ENCODE results near the gene CWC25. TPM values are rescaled to one million over a fixed set of nuclear protein-coding genes. Genes with fewer than 3 reads are reported as not detected.

Gene CWC25
- total and polyA plus RNA-seq, 2 of the 13 experiments (the other 11 are each of a cell fraction or from before 2014, with no cell fraction given), result 15.6 to 22.7 TPM

DNA sequence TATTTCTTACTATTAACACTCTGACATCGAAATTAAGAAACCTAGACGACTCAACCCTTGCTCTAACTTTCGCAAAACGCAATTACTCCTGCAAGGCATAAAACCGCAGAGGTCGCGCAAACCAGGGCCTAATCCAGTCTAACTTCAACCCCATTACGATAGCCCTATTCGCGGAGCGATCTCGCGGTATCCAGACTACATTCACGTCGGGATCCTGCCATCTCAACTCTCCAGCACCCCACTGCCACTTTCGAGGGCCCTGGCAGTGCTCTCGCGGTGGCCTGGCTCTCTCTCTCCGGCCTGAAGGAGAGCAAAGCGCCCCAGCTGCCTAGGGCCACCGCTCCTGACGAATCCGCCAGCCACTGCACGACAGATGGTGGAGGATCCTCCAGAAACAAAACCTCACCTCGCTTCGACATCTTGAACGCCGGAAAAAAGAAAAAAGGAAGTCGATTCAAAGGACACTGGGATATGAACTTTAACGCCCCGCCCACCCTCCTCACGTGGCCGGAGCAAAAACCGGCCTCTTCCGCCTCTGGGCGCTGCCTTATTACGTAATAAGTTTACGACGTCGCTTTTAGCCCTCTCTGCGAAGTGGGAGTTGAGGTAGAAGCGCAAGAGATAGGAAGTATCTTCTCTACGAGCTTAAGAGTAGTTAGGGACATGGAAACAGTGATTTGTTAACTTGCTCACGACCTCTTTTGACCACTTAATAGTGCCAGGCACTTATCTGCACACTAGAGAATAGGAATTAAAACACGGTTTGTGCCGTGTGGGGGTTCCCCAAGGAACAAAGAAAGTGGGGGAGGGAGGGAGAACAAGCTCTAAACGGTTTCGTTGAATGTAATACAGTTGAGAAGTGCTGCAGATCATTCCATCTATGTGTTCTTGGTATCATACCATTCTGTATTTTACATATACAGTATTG lies 28.4 kb upstream of the CWC25 start, which contains the start of gene RPL23 (continued):
- TF ChIP-seq ZNF552 (CRISPR knock-in tag; IDR thresholded peaks at IDR 0.05; ENCODE audit: borderline replicate concordance), result peak; percentile 24; the same call in 1 of the 2 replicates
- TF ChIP-seq TBP (CRISPR knock-in tag; IDR thresholded peaks at IDR 0.05), result 0 out of 2 replicates have a peak, but pooled peaks have one; percentile 32
- TF ChIP-seq ZNF792 (CRISPR knock-in tag; IDR thresholded peaks at IDR 0.05), result peak; percentile 98
- TF ChIP-seq ZNF569 (CRISPR knock-in tag; IDR thresholded peaks at IDR 0.05; ENCODE audit: borderline replicate concordance), result 0 out of 2 replicates have a peak, but pooled peaks have one; percentile 38
- TF ChIP-seq ZNF121 (CRISPR knock-in tag; IDR thresholded peaks at IDR 0.05), result peak; percentile 63; the same call in 1 of the 2 replicates
- peak; percentile 54; the same call in 1 of the 2 replicates for TF ChIP-seq DPF2 (CRISPR knock-in tag; IDR thresholded peaks at IDR 0.05; ENCODE audit: borderline replicate concordance, low read depth)
- TF ChIP-seq STAT5B (CRISPR knock-in tag; IDR thresholded peaks at IDR 0.05), result 0 out of 2 replicates have a peak, but pooled peaks have one; percentile 1
- TF ChIP-seq, protein P1, sequence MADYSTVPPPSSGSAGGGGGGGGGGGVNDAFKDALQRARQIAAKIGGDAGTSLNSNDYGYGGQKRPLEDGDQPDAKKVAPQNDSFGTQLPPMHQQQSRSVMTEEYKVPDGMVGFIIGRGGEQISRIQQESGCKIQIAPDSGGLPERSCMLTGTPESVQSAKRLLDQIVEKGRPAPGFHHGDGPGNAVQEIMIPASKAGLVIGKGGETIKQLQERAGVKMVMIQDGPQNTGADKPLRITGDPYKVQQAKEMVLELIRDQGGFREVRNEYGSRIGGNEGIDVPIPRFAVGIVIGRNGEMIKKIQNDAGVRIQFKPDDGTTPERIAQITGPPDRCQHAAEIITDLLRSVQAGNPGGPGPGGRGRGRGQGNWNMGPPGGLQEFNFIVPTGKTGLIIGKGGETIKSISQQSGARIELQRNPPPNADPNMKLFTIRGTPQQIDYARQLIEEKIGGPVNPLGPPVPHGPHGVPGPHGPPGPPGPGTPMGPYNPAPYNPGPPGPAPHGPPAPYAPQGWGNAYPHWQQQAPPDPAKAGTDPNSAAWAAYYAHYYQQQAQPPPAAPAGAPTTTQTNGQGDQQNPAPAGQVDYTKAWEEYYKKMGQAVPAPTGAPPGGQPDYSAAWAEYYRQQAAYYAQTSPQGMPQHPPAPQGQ (CRISPR knock-in tag; IDR thresholded peaks at IDR 0.05; ENCODE audit: borderline replicate concordance), result 0 out of 2 replicates have a peak, but pooled peaks have one; percentile 88
- no peak for TF ChIP-seq ZNF564 (CRISPR knock-in tag; IDR thresholded peaks at IDR 0.05)
- TF ChIP-seq TBX3 (IDR thresholded peaks at IDR 0.05; ENCODE audit: borderline replicate concordance), result peak; percentile 67; the same call in 1 of the 2 replicates
- peak; percentile 72; the same call in 1 of the 2 replicates for TF ChIP-seq NCOR1 (IDR thresholded peaks at IDR 0.05; ENCODE audit: borderline replicate concordance, low read length)
- TF ChIP-seq, protein P2, sequence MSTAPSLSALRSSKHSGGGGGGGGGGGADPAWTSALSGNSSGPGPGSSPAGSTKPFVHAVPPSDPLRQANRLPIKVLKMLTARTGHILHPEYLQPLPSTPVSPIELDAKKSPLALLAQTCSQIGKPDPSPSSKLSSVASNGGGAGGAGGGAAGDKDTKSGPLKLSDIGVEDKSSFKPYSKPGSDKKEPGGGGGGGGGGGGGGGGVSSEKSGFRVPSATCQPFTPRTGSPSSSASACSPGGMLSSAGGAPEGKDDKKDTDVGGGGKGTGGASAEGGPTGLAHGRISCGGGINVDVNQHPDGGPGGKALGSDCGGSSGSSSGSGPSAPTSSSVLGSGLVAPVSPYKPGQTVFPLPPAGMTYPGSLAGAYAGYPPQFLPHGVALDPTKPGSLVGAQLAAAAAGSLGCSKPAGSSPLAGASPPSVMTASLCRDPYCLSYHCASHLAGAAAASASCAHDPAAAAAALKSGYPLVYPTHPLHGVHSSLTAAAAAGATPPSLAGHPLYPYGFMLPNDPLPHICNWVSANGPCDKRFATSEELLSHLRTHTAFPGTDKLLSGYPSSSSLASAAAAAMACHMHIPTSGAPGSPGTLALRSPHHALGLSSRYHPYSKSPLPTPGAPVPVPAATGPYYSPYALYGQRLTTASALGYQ (CRISPR knock-in tag; IDR thresholded peaks at IDR 0.05), result peak; percentile 91
- no peak for TF ChIP-seq PLSCR1 (CRISPR knock-in tag; IDR thresholded peaks at IDR 0.05; ENCODE audit: borderline replicate concordance)
- peak; percentile 92; the same call in 1 of the 2 replicates for TF ChIP-seq ZNF746 (CRISPR knock-in tag; IDR thresholded peaks at IDR 0.05)
- TF ChIP-seq LCORL (IDR thresholded peaks at IDR 0.05), result no peak
- TF ChIP-seq LCORL (CRISPR knock-in tag; IDR thresholded peaks at IDR 0.05), result peak; percentile 44; the same call in 1 of the 2 replicates
- peak; percentile 100 for TF ChIP-seq MYC (CRISPR knock-in tag; IDR thresholded peaks at IDR 0.05; ENCODE audit: borderline replicate concordance)
- no peak; the same call in 1 of the 2 replicates for TF ChIP-seq ZNF234 (CRISPR knock-in tag; conservative IDR thresholded peaks at IDR 0.05)
- TF ChIP-seq ZEB1 (IDR thresholded peaks at IDR 0.05; ENCODE audit: insufficient replicate concordance, low read depth), result peak; percentile 83
- peak; percentile 90; the same call in 1 of the 2 replicates for TF ChIP-seq ZNF747 (CRISPR knock-in tag; IDR thresholded peaks at IDR 0.05; ENCODE audit: borderline replicate concordance)
- TF ChIP-seq ZNF205 (CRISPR knock-in tag; IDR thresholded peaks at IDR 0.05), result peak; percentile 93
- TF ChIP-seq ZNF724P (CRISPR knock-in tag; IDR thresholded peaks at IDR 0.05; ENCODE audit: borderline replicate concordance), result peak; percentile 90; the same call in 1 of the 2 replicates
- TF ChIP-seq ZSCAN25 (CRISPR knock-in tag; IDR thresholded peaks at IDR 0.05), result peak; percentile 90
- peak; percentile 81 for TF ChIP-seq ZNF317 (CRISPR knock-in tag; IDR thresholded peaks at IDR 0.05)
- TF ChIP-seq ZNF781 (CRISPR knock-in tag; IDR thresholded peaks at IDR 0.05; ENCODE audit: borderline replicate concordance, not compliant biosample characterization), result peak; percentile 86

Measured in HepG2 (cell line).